ENCODE measurements around the gene TMX2.

Gene TMX2

GRCh38 chr11:57770793-57771192 lies 58.4 kb downstream of the TMX2 start:
- no peak for TF ChIP-seq CTCF (IDR thresholded peaks at IDR 0.05; ENCODE audit: extremely low read depth, missing control alignments)
- DNase-seq (ENCODE audit: low spot score) = no peak

- DNase-seq (ENCODE audit: low spot score) = no peak
- TF ChIP-seq CTCF (IDR thresholded peaks at IDR 0.05; ENCODE audit: extremely low read depth, missing control alignments) = no peak
These were observed 59.0 kb downstream of the TMX2 start for GRCh38 chr11:57771365-57771764.

GRCh38 chr11:57772562-57772961 lies 60.2 kb downstream of the TMX2 start:
- DNase-seq (ENCODE audit: low spot score) = no peak

GRCh38 chr11:57773026-57773598 lies 60.7 kb downstream of the TMX2 start:
- TF ChIP-seq CTCF (IDR thresholded peaks at IDR 0.05; ENCODE audit: extremely low read depth, missing control alignments) = no peak
- no peak for DNase-seq (ENCODE audit: low spot score)

More at GRCh38 chr11:57772562-57772961, 60.2 kb downstream of the TMX2 start:
- TF ChIP-seq CTCF (IDR thresholded peaks at IDR 0.05; ENCODE audit: extremely low read depth, missing control alignments) = no peak

GRCh38 chr11:57775491-57775890 lies 63.1 kb downstream of the TMX2 start:
- TF ChIP-seq CTCF (IDR thresholded peaks at IDR 0.05; ENCODE audit: extremely low read depth, missing control alignments) = no peak
- no peak for DNase-seq (ENCODE audit: low spot score)

- no peak for DNase-seq (ENCODE audit: low spot score)
- TF ChIP-seq CTCF (IDR thresholded peaks at IDR 0.05; ENCODE audit: extremely low read depth, missing control alignments) = no peak
These were observed 63.7 kb downstream of the TMX2 start for GRCh38 chr11:57776031-57776521.

GRCh38 chr11:57776577-57777210 lies 64.3 kb downstream of the TMX2 start:
- DNase-seq (ENCODE audit: low spot score) = no peak
- no peak for TF ChIP-seq CTCF (IDR thresholded peaks at IDR 0.05; ENCODE audit: extremely low read depth, missing control alignments)

All from GM20000 (cell line).